Measurements from ENCODE around the gene AFF1.

AFF1 gene

GRCh38 chr4:87108142-87108546 lies 173.3 kb downstream of the AFF1 start:
- no peaks in the 10 kb centered on the region for H3K9me3 ChIP-seq (ENCODE audit: control insufficient read depth, insufficient read depth, low read length)
- H3K27me3 ChIP-seq (ENCODE audit: control insufficient read depth, insufficient read depth, low read length), result no peaks in the 10 kb centered on the region
- no peak overlapping the region for H3K9ac ChIP-seq (ENCODE audit: low read depth, low read length)
- no peak overlapping the region for H3K4me3 ChIP-seq (ENCODE audit: low read depth, low read length)
- H3K27ac ChIP-seq (ENCODE audit: low read depth, low read length), result peak overlapping the region; percentile 45
- no peaks in the 10 kb centered on the region for H3K4me1 ChIP-seq (ENCODE audit: control insufficient read depth, insufficient read depth, low read length)
- peaks cover 69% of the 10 kb centered on the region for H3K36me3 ChIP-seq (ENCODE audit: control insufficient read depth, insufficient read depth, low read length)

GRCh38 chr4:87109121-87109520 lies 174.3 kb downstream of the AFF1 start:
- no peaks in the 10 kb centered on the region for H3K4me1 ChIP-seq (ENCODE audit: control insufficient read depth, insufficient read depth, low read length)
- H3K36me3 ChIP-seq (ENCODE audit: control insufficient read depth, insufficient read depth, low read length), result peaks cover 76% of the 10 kb centered on the region

GRCh38 chr4:87109945-87110344 lies 175.1 kb downstream of the AFF1 start:
- Histone ChIP-seq H3K36me3 (ENCODE audit: control insufficient read depth, insufficient read depth, low read length) (peaks cover 78% of the 10 kb centered on the region), H3K4me3 (ENCODE audit: low read depth, low read length) (no peak overlapping the region), H3K9me3 (ENCODE audit: control insufficient read depth, insufficient read depth, low read length) (no peaks in the 10 kb centered on the region), H3K9ac (ENCODE audit: low read depth, low read length) (no peak overlapping the region), H3K27ac (ENCODE audit: low read depth, low read length) (no peak overlapping the region), H3K27me3 (ENCODE audit: control insufficient read depth, insufficient read depth, low read length) (no peaks in the 10 kb centered on the region), H3K4me1 (ENCODE audit: control insufficient read depth, insufficient read depth, low read length) (no peaks in the 10 kb centered on the region)

More at GRCh38 chr4:87109121-87109520, 174.3 kb downstream of the AFF1 start:
- Histone ChIP-seq H3K27ac (ENCODE audit: low read depth, low read length) (no peak overlapping the region), H3K9me3 (ENCODE audit: control insufficient read depth, insufficient read depth, low read length) (no peaks in the 10 kb centered on the region), H3K4me3 (ENCODE audit: low read depth, low read length) (no peak overlapping the region), H3K9ac (ENCODE audit: low read depth, low read length) (no peak overlapping the region), H3K27me3 (ENCODE audit: control insufficient read depth, insufficient read depth, low read length) (no peaks in the 10 kb centered on the region)

- peaks cover 82% of the 10 kb centered on the region for H3K36me3 ChIP-seq (ENCODE audit: control insufficient read depth, insufficient read depth, low read length)
- H3K4me3 ChIP-seq (ENCODE audit: low read depth, low read length), result no peak overlapping the region
- H3K4me1 ChIP-seq (ENCODE audit: control insufficient read depth, insufficient read depth, low read length), result peaks cover 4% of the 10 kb centered on the region; the same call in 1 of the 2 replicates
- no peak overlapping the region for H3K27ac ChIP-seq (ENCODE audit: low read depth, low read length)
- no peaks in the 10 kb centered on the region for H3K9me3 ChIP-seq (ENCODE audit: control insufficient read depth, insufficient read depth, low read length)
- no peak overlapping the region for H3K9ac ChIP-seq (ENCODE audit: low read depth, low read length)
- no peaks in the 10 kb centered on the region for H3K27me3 ChIP-seq (ENCODE audit: control insufficient read depth, insufficient read depth, low read length)
Observed at GRCh38 chr4:87112063-87112462, 177.3 kb downstream of the AFF1 start.

- H3K9ac ChIP-seq (ENCODE audit: low read depth, low read length), result no peak overlapping the region
- H3K36me3 ChIP-seq (ENCODE audit: control insufficient read depth, insufficient read depth, low read length), result peaks cover 75% of the 10 kb centered on the region
- no peaks in the 10 kb centered on the region for H3K9me3 ChIP-seq (ENCODE audit: control insufficient read depth, insufficient read depth, low read length)
- H3K4me1 ChIP-seq (ENCODE audit: control insufficient read depth, insufficient read depth, low read length), result peaks cover 7% of the 10 kb centered on the region; the same call in 1 of the 2 replicates
- H3K4me3 ChIP-seq (ENCODE audit: low read depth, low read length), result no peak overlapping the region
- H3K27me3 ChIP-seq (ENCODE audit: control insufficient read depth, insufficient read depth, low read length), result no peaks in the 10 kb centered on the region
- peak overlapping the region; percentile 25 for H3K27ac ChIP-seq (ENCODE audit: low read depth, low read length)
Observed at GRCh38 chr4:87114245-87115062, 179.6 kb downstream of the AFF1 start.

- peaks cover 10% of the 10 kb centered on the region; the same call in 1 of the 2 replicates for H3K4me1 ChIP-seq (ENCODE audit: control insufficient read depth, insufficient read depth, low read length)
- no peaks in the 10 kb centered on the region for H3K9me3 ChIP-seq (ENCODE audit: control insufficient read depth, insufficient read depth, low read length)
- H3K36me3 ChIP-seq (ENCODE audit: control insufficient read depth, insufficient read depth, low read length), result peaks cover 80% of the 10 kb centered on the region
Observed at GRCh38 chr4:87116231-87116630, 181.4 kb downstream of the AFF1 start.

GRCh38 chr4:87117051-87117731 lies 182.4 kb downstream of the AFF1 start:
- Histone ChIP-seq H3K9me3 (ENCODE audit: control insufficient read depth, insufficient read depth, low read length) (no peaks in the 10 kb centered on the region), H3K36me3 (ENCODE audit: control insufficient read depth, insufficient read depth, low read length) (peaks cover 77% of the 10 kb centered on the region), H3K27me3 (ENCODE audit: control insufficient read depth, insufficient read depth, low read length) (no peaks in the 10 kb centered on the region), H3K27ac (ENCODE audit: low read depth, low read length) (peak overlapping the region; percentile 8), H3K4me1 (ENCODE audit: control insufficient read depth, insufficient read depth, low read length) (peaks cover 10% of the 10 kb centered on the region; the same call in 1 of the 2 replicates), H3K9ac (ENCODE audit: low read depth, low read length) (no peak overlapping the region), H3K4me3 (ENCODE audit: low read depth, low read length) (no peak overlapping the region)

More at GRCh38 chr4:87116231-87116630, 181.4 kb downstream of the AFF1 start:
- Histone ChIP-seq H3K27me3 (ENCODE audit: control insufficient read depth, insufficient read depth, low read length) (no peaks in the 10 kb centered on the region), H3K9ac (ENCODE audit: low read depth, low read length) (no peak overlapping the region), H3K4me3 (ENCODE audit: low read depth, low read length) (no peak overlapping the region), H3K27ac (ENCODE audit: low read depth, low read length) (no peak overlapping the region)

GRCh38 chr4:87117732-87118075 lies 182.9 kb downstream of the AFF1 start:
- Histone ChIP-seq H3K9me3 (ENCODE audit: control insufficient read depth, insufficient read depth, low read length) (no peaks in the 10 kb centered on the region), H3K4me3 (ENCODE audit: low read depth, low read length) (no peak overlapping the region), H3K36me3 (ENCODE audit: control insufficient read depth, insufficient read depth, low read length) (peaks cover 77% of the 10 kb centered on the region), H3K27ac (ENCODE audit: low read depth, low read length) (no peak overlapping the region), H3K9ac (ENCODE audit: low read depth, low read length) (no peak overlapping the region), H3K27me3 (ENCODE audit: control insufficient read depth, insufficient read depth, low read length) (no peaks in the 10 kb centered on the region), H3K4me1 (ENCODE audit: control insufficient read depth, insufficient read depth, low read length) (peaks cover 10% of the 10 kb centered on the region; the same call in 1 of the 2 replicates)

GRCh38 chr4:87118421-87118820 lies 183.6 kb downstream of the AFF1 start:
- H3K27ac ChIP-seq (ENCODE audit: low read depth, low read length), result no peak overlapping the region
- peaks cover 71% of the 10 kb centered on the region for H3K36me3 ChIP-seq (ENCODE audit: control insufficient read depth, insufficient read depth, low read length)
- no peak overlapping the region for H3K9ac ChIP-seq (ENCODE audit: low read depth, low read length)
- no peaks in the 10 kb centered on the region for H3K9me3 ChIP-seq (ENCODE audit: control insufficient read depth, insufficient read depth, low read length)
- H3K27me3 ChIP-seq (ENCODE audit: control insufficient read depth, insufficient read depth, low read length), result no peaks in the 10 kb centered on the region
- no peak overlapping the region for H3K4me3 ChIP-seq (ENCODE audit: low read depth, low read length)
- peaks cover 10% of the 10 kb centered on the region; the same call in 1 of the 2 replicates for H3K4me1 ChIP-seq (ENCODE audit: control insufficient read depth, insufficient read depth, low read length)

GRCh38 chr4:87118826-87119225 lies 184.0 kb downstream of the AFF1 start:
- H3K36me3 ChIP-seq (ENCODE audit: control insufficient read depth, insufficient read depth, low read length), result peaks cover 69% of the 10 kb centered on the region
- H3K9me3 ChIP-seq (ENCODE audit: control insufficient read depth, insufficient read depth, low read length), result no peaks in the 10 kb centered on the region
- no peak overlapping the region for H3K27ac ChIP-seq (ENCODE audit: low read depth, low read length)
- no peak overlapping the region for H3K4me3 ChIP-seq (ENCODE audit: low read depth, low read length)
- no peak overlapping the region for H3K9ac ChIP-seq (ENCODE audit: low read depth, low read length)
- H3K4me1 ChIP-seq (ENCODE audit: control insufficient read depth, insufficient read depth, low read length), result peaks cover 10% of the 10 kb centered on the region; the same call in 1 of the 2 replicates
- no peaks in the 10 kb centered on the region for H3K27me3 ChIP-seq (ENCODE audit: control insufficient read depth, insufficient read depth, low read length)

- Histone ChIP-seq H3K9me3 (ENCODE audit: control insufficient read depth, insufficient read depth, low read length) (no peaks in the 10 kb centered on the region), H3K4me1 (ENCODE audit: control insufficient read depth, insufficient read depth, low read length) (peaks cover 10% of the 10 kb centered on the region; the same call in 1 of the 2 replicates), H3K27ac (ENCODE audit: low read depth, low read length) (no peak overlapping the region), H3K27me3 (ENCODE audit: control insufficient read depth, insufficient read depth, low read length) (no peaks in the 10 kb centered on the region), H3K4me3 (ENCODE audit: low read depth, low read length) (no peak overlapping the region), H3K9ac (ENCODE audit: low read depth, low read length) (no peak overlapping the region), H3K36me3 (ENCODE audit: control insufficient read depth, insufficient read depth, low read length) (peaks cover 69% of the 10 kb centered on the region)
Observed at GRCh38 chr4:87120010-87120409, 185.2 kb downstream of the AFF1 start.

Measured in HUES48 (cell line).